Fibroblast of the conjunctiva (primary cell): Measurements from ENCODE around the gene BCLAF3.

ENCODE experiments used
- DNase-seq: peaks from one replicate; pipeline ENCODE4 v3.0.0-alpha.2; 2010; ENCODE audit warnings: low read depth

BCLAF3 gene

GRCh38 chrX:19966056-19966455 lies 24.8 kb downstream of the BCLAF3 start:
- DNase-seq = no peak

GRCh38 chrX:19964017-19964710 lies 26.7 kb downstream of the BCLAF3 start:
- DNase-seq = no peak

GRCh38 chrX:19960913-19961312 lies 29.9 kb downstream of the BCLAF3 start:
- DNase-seq = no peak

- no peak for DNase-seq
Observed at GRCh38 chrX:19958552-19959486, 32.0 kb downstream of the BCLAF3 start.

GRCh38 chrX:19956923-19957322 lies 33.9 kb downstream of the BCLAF3 start:
- DNase-seq = no peak

GRCh38 chrX:19956306-19956705 lies 34.6 kb downstream of the BCLAF3 start:
- DNase-seq = no peak

- no peak for DNase-seq
Observed at GRCh38 chrX:19955306-19955705, 35.6 kb downstream of the BCLAF3 start.

- peak; percentile 10 for DNase-seq
Observed at GRCh38 chrX:19954335-19955096, 36.3 kb downstream of the BCLAF3 start.

GRCh38 chrX:19953145-19953544 lies 37.7 kb downstream of the BCLAF3 start:
- no peak for DNase-seq

- no peak for DNase-seq
Observed at GRCh38 chrX:19949340-19949739, 41.5 kb downstream of the BCLAF3 start.

GRCh38 chrX:19947612-19948011 lies 43.2 kb downstream of the BCLAF3 start:
- DNase-seq = no peak
